ENCODE data around the gene CHCHD5. TPM values are rescaled to one million over a fixed set of nuclear protein-coding genes. Genes with fewer than 3 reads are reported as not detected.

CHCHD5 gene
- total RNA-seq, 1 experiment from 2014 or later: 25.4 TPM

GRCh38 chr2:112602917-112603316 is 18.5 kb downstream of the CHCHD5 start:
- intact Hi-C loops (cut with micrococcal nuclease): loop anchor here (10.0 kb wide), 1 partner anchor 52 kb away; no protein-coding TSS in a partner anchor
- Histone ChIP-seq H4K20me1 (ENCODE audit: low read length) (no peaks in the 10 kb centered on the region), H3K9ac (ENCODE audit: low read length) (no peak overlapping the region), H3K27me3 (ENCODE audit: low read length) (no peaks in the 10 kb centered on the region), H3K79me2 (ENCODE audit: low read length) (no peaks in the 10 kb centered on the region), H3F3A (ENCODE audit: low read length, unreplicated experiment) (no peaks in the 10 kb centered on the region), H3K36me3 (ENCODE audit: low read depth, low read length) (no peaks in the 10 kb centered on the region), H3K4me1 (ENCODE audit: insufficient read depth, low read length) (peaks cover 12% of the 10 kb centered on the region), H3K4me3 (ENCODE audit: low read length) (no peak overlapping the region), H3K9me3 (ENCODE audit: low read length) (no peaks in the 10 kb centered on the region), H3K4me2 (ENCODE audit: low read length) (no peak overlapping the region), H2AFZ (ENCODE audit: low read length) (no peak overlapping the region), H3K27ac (ENCODE audit: low read length) (no peak overlapping the region), H3K9me2 (replicated peaks; ENCODE audit: low read length) (0 out of 2 replicates have a peak, but pooled peaks cover 7% of the 10 kb centered on the region)
- BruUV-seq (replicated peaks): no TSS peak
- ATAC-seq (no peak), DNase-seq (no peak)
- TF ChIP-seq EZH2 (IDR thresholded peaks at IDR 0.05; ENCODE audit: low read length, unreplicated experiment) (no peak), EZH2phosphoT487 (IDR thresholded peaks at IDR 0.05; ENCODE audit: borderline replicate concordance, low read length) (no peak), CTCF (conservative IDR thresholded peaks at IDR 0.05; ENCODE audit: low read depth, low read length) (no peak)
- ChIA-PET CTCF (no interaction called here), POLR2A (ENCODE audit: unreplicated experiment) (no interaction called here)

DNA sequence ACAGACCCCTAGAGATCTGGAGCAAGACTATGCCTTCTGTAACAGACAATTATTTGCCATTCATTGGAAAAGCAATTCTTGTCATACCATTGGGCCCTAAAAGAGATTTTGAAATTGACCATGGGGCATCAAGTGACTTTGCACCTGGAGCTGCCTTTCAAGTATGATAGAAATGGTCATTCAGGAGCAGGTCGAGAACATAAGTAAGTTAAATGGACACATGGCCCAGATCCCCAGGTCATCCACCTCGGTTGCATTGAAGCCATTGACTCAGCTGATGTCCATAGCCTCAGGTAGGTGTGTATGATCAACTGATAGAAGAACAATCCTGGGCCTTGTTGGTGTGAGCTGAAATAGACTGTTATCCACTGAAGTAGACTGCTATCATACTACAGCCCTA is 19.3 kb downstream of the CHCHD5 start:
- no peaks in the 10 kb centered on the region for H3F3A ChIP-seq (ENCODE audit: low read length, unreplicated experiment)
- no peak overlapping the region for H3K4me2 ChIP-seq (ENCODE audit: low read length)
- no peaks in the 10 kb centered on the region for H3K9me3 ChIP-seq (ENCODE audit: low read length)
- no peak for TF ChIP-seq CTCF (conservative IDR thresholded peaks at IDR 0.05; ENCODE audit: low read depth, low read length)
- TF ChIP-seq EZH2phosphoT487 (IDR thresholded peaks at IDR 0.05; ENCODE audit: borderline replicate concordance, low read length): no peak
- TF ChIP-seq EZH2 (IDR thresholded peaks at IDR 0.05; ENCODE audit: low read length, unreplicated experiment): no peak
- no peaks in the 10 kb centered on the region for H4K20me1 ChIP-seq (ENCODE audit: low read length)
- CTCF ChIA-PET: no interaction called here
- no peak overlapping the region for H3K4me3 ChIP-seq (ENCODE audit: low read length)
- ATAC-seq: no peak
- H3K79me2 ChIP-seq (ENCODE audit: low read length): no peaks in the 10 kb centered on the region
- intact Hi-C loops (cut with micrococcal nuclease): loop anchor here (10.0 kb wide), 1 partner anchor 51 kb away; no protein-coding TSS in a partner anchor
- no peaks in the 10 kb centered on the region for H3K27me3 ChIP-seq (ENCODE audit: low read length)
- peaks cover 12% of the 10 kb centered on the region for H3K4me1 ChIP-seq (ENCODE audit: insufficient read depth, low read length)
- no peak for DNase-seq
- BruUV-seq (replicated peaks): no TSS peak
- POLR2A ChIA-PET (ENCODE audit: unreplicated experiment): no interaction called here
- H3K9me2 ChIP-seq (replicated peaks; ENCODE audit: low read length): 0 out of 2 replicates have a peak, but pooled peaks cover 7% of the 10 kb centered on the region
- H3K27ac ChIP-seq (ENCODE audit: low read length): no peak overlapping the region
- H3K9ac ChIP-seq (ENCODE audit: low read length): no peak overlapping the region
- H2AFZ ChIP-seq (ENCODE audit: low read length): no peak overlapping the region
- H3K36me3 ChIP-seq (ENCODE audit: low read depth, low read length): no peaks in the 10 kb centered on the region

- H3F3A ChIP-seq (ENCODE audit: low read length, unreplicated experiment): no peaks in the 10 kb centered on the region
- peaks cover 8% of the 10 kb centered on the region for H3K4me1 ChIP-seq (ENCODE audit: insufficient read depth, low read length)
- H3K27me3 ChIP-seq (ENCODE audit: low read length): no peaks in the 10 kb centered on the region
- CTCF ChIA-PET: no interaction called here
- H3K36me3 ChIP-seq (ENCODE audit: low read depth, low read length): no peaks in the 10 kb centered on the region
- no peak overlapping the region for H3K27ac ChIP-seq (ENCODE audit: low read length)
- H3K9me3 ChIP-seq (ENCODE audit: low read length): no peaks in the 10 kb centered on the region
- POLR2A ChIA-PET (ENCODE audit: unreplicated experiment): no interaction called here
- no peak overlapping the region for H3K4me2 ChIP-seq (ENCODE audit: low read length)
- no TSS peak for BruUV-seq (replicated peaks)
- no peak overlapping the region for H3K9ac ChIP-seq (ENCODE audit: low read length)
- TF ChIP-seq EZH2 (IDR thresholded peaks at IDR 0.05; ENCODE audit: low read length, unreplicated experiment): no peak
- no peak for TF ChIP-seq CTCF (conservative IDR thresholded peaks at IDR 0.05; ENCODE audit: low read depth, low read length)
- TF ChIP-seq EZH2phosphoT487 (IDR thresholded peaks at IDR 0.05; ENCODE audit: borderline replicate concordance, low read length): no peak
- intact Hi-C loops (cut with micrococcal nuclease): loop anchor here (10.0 kb wide), 1 partner anchor 50 kb away; no protein-coding TSS in a partner anchor
- no peak overlapping the region for H3K4me3 ChIP-seq (ENCODE audit: low read length)
- H4K20me1 ChIP-seq (ENCODE audit: low read length): no peaks in the 10 kb centered on the region
- no peak for ATAC-seq
- no peaks in the 10 kb centered on the region for H3K79me2 ChIP-seq (ENCODE audit: low read length)
- DNase-seq: no peak
- 0 out of 2 replicates have a peak, but pooled peaks cover 7% of the 10 kb centered on the region for H3K9me2 ChIP-seq (replicated peaks; ENCODE audit: low read length)
- no peak overlapping the region for H2AFZ ChIP-seq (ENCODE audit: low read length)
These were observed 20.5 kb downstream of the CHCHD5 start for GRCh38 chr2:112604952-112605351.
